Measurements from ENCODE around the gene CDK6. TPM values are rescaled to one million over a fixed set of nuclear protein-coding genes. Genes with fewer than 3 reads are reported as not detected.

Gene CDK6
- total RNA-seq, 1 experiment from 2014 or later: 41.4 TPM

- H3K9me3 ChIP-seq (ENCODE audit: control insufficient read depth in 1 of 2, insufficient read depth in 1 of 2, low read depth in 1 of 2, low read length in 2 of 2): no peaks in the 10 kb centered on the region
- H3K4me2 ChIP-seq (ENCODE audit: low read length): no peak overlapping the region
- TF ChIP-seq ZNF274 (IDR thresholded peaks at IDR 0.05; ENCODE audit: low read depth, low read length): no peak
- TF ChIP-seq CBX3 (IDR thresholded peaks at IDR 0.05; ENCODE audit: low read depth): no peak
- TF ChIP-seq CTCF (IDR thresholded peaks at IDR 0.05 in 2 of 3, conservative IDR thresholded peaks at IDR 0.05 in 1 of 3; ENCODE audit: borderline replicate concordance in 1 of 3, insufficient read depth in 1 of 3, low read depth in 2 of 3, low read length in 2 of 3): no peak
- TF ChIP-seq, protein P1, sequence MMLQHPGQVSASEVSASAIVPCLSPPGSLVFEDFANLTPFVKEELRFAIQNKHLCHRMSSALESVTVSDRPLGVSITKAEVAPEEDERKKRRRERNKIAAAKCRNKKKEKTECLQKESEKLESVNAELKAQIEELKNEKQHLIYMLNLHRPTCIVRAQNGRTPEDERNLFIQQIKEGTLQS (IDR thresholded peaks at IDR 0.05): no peak
- TF ChIP-seq POLR2AphosphoS5 (IDR thresholded peaks at IDR 0.05; ENCODE audit: low read depth, low read length): no peak
- intact Hi-C loops (cut with micrococcal nuclease): no loop called here
- RAD21 ChIA-PET (ENCODE audit: low non-redundant PET in 1 of 2, low total read pairs in 2 of 2, uncharacterized antibody in 2 of 2, unreplicated experiment in 2 of 2): no interaction called here
- POLR2A ChIA-PET: no interaction called here
- H3K27ac ChIP-seq (ENCODE audit: low read depth, low read length): no peak overlapping the region
- CTCF ChIA-PET: no interaction called here
- no peaks in the 10 kb centered on the region; a peak in 1 of 4 replicates for H3K4me1 ChIP-seq (ENCODE audit: control insufficient read depth in 1 of 2, insufficient read depth in 2 of 2, low read length in 2 of 2)
- H3K79me2 ChIP-seq (ENCODE audit: insufficient read depth, low read length): peaks cover 5% of the 10 kb centered on the region; the same call in 1 of the 2 replicates
- DNase-seq (ENCODE audit: low read depth, low spot score) (no peak), ATAC-seq (no peak)
- no peak overlapping the region for H3K4me3 ChIP-seq (replicated peaks in 1 of 2; ENCODE audit: low read depth in 1 of 2, low read length in 2 of 2)
- BruUV-seq (replicated peaks): no TSS peak
- H4K20me1 ChIP-seq (ENCODE audit: insufficient read depth): no peaks in the 10 kb centered on the region
- no peaks in the 10 kb centered on the region for H3K36me3 ChIP-seq (ENCODE audit: control insufficient read depth in 1 of 2, insufficient read depth in 2 of 2, low read length in 2 of 2)
- no peak overlapping the region for H3K9ac ChIP-seq (ENCODE audit: low read length)
- H2AFZ ChIP-seq (ENCODE audit: low read depth, low read length, poor library complexity, severe bottlenecking): no peak overlapping the region
- H3K27me3 ChIP-seq (ENCODE audit: insufficient read depth, low read length): no peaks in the 10 kb centered on the region
- no peaks in the 10 kb centered on the region for H3K9me2 ChIP-seq (ENCODE audit: insufficient read depth)
Observed at GRCh38 chr7:92652536-92652935, 183.8 kb downstream of the CDK6 start.

DNA sequence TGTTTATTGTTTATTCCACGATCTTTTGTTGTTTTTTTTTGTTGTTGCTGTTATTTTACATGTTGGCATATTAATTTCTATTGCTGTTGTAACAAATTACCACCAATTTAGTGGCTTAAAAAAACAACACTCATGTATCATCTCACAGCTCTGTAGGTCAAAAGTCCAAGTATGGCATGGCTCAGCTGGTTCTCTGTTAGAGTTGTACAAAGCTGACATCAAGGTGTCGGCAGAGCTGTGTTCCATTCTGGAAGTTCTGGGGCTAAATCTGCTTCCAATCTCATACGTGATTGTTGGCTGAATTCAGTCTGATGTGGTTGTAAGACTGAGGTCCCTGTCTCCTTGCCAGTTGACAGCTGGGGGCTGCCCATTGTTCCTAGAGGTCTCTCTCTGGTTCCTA lies 186.0 kb downstream of the CDK6 start:
- no peak for DNase-seq (ENCODE audit: low read depth, low spot score)
- no peak overlapping the region for H3K9ac ChIP-seq (ENCODE audit: low read length)
- ChIA-PET RAD21 (ENCODE audit: low non-redundant PET in 1 of 2, low total read pairs in 2 of 2, uncharacterized antibody in 2 of 2, unreplicated experiment in 2 of 2) (no interaction called here), POLR2A (no interaction called here), CTCF (no interaction called here)
- intact Hi-C loops (cut with micrococcal nuclease): no loop called here
- peaks cover 3 to 18% of the 10 kb centered on the region in 2 experiments; a peak in 3 of 4 replicates for H3K4me1 ChIP-seq (ENCODE audit: control insufficient read depth in 1 of 2, insufficient read depth in 2 of 2, low read length in 2 of 2)
- H3K9me3 ChIP-seq (ENCODE audit: control insufficient read depth in 1 of 2, insufficient read depth in 1 of 2, low read depth in 1 of 2, low read length in 2 of 2): no peaks in the 10 kb centered on the region
- no peaks in the 10 kb centered on the region for H3K36me3 ChIP-seq (ENCODE audit: control insufficient read depth in 1 of 2, insufficient read depth in 2 of 2, low read length in 2 of 2)
- no peak overlapping the region for H2AFZ ChIP-seq (ENCODE audit: low read depth, low read length, poor library complexity, severe bottlenecking)
- H3K4me2 ChIP-seq (ENCODE audit: low read length): no peak overlapping the region
- peaks cover 5% of the 10 kb centered on the region; the same call in 1 of the 2 replicates for H3K79me2 ChIP-seq (ENCODE audit: insufficient read depth, low read length)
- no TSS peak for BruUV-seq (replicated peaks)
- no peak for ATAC-seq
- H3K4me3 ChIP-seq (replicated peaks in 1 of 2; ENCODE audit: low read depth in 1 of 2, low read length in 2 of 2): no peak overlapping the region
- no peak overlapping the region for H3K27ac ChIP-seq (ENCODE audit: low read depth, low read length)
- H3K27me3 ChIP-seq (ENCODE audit: insufficient read depth, low read length): no peaks in the 10 kb centered on the region
- H3K9me2 ChIP-seq (ENCODE audit: insufficient read depth): no peaks in the 10 kb centered on the region
- no peaks in the 10 kb centered on the region for H4K20me1 ChIP-seq (ENCODE audit: insufficient read depth)
- TF ChIP-seq ELF1 (IDR thresholded peaks at IDR 0.05; ENCODE audit: borderline replicate concordance, low read depth): no peak
- TF ChIP-seq EZH2phosphoT487 (IDR thresholded peaks at IDR 0.05; ENCODE audit: borderline replicate concordance): no peak
- TF ChIP-seq REST (IDR thresholded peaks at IDR 0.05; ENCODE audit: low read depth): no peak
- no peak for TF ChIP-seq SRF (IDR thresholded peaks at IDR 0.05; ENCODE audit: low read depth)
- no peak for TF ChIP-seq SP1 (IDR thresholded peaks at IDR 0.05; ENCODE audit: low read depth)
- TF ChIP-seq FOSL1 (IDR thresholded peaks at IDR 0.05; ENCODE audit: low read depth): no peak
- no peak for TF ChIP-seq YY1 (IDR thresholded peaks at IDR 0.05; ENCODE audit: extremely low read depth, insufficient replicate concordance, low read depth, low read length)
- TF ChIP-seq ZBTB33 (IDR thresholded peaks at IDR 0.05; ENCODE audit: extremely low read depth, insufficient replicate concordance, low read length): no peak

Data from HCT116 (cell line).